HG03095 (cell line): ENCODE data around the gene SLC5A12.
"Not testable (repeated sequence)": the region's sequence is repeated elsewhere in the genome, so short reads cannot be mapped to it uniquely, and the experiment has no call there.

Source experiments
- ATAC-seq: cut with Tn5 transposase; IDR thresholded peaks from one replicate; pipeline ENCODE4 v1.9.1; 2021; ENCODE audit warnings: moderate library complexity; ENCODE audit not compliant: unreplicated experiment

SLC5A12 gene

DNA sequence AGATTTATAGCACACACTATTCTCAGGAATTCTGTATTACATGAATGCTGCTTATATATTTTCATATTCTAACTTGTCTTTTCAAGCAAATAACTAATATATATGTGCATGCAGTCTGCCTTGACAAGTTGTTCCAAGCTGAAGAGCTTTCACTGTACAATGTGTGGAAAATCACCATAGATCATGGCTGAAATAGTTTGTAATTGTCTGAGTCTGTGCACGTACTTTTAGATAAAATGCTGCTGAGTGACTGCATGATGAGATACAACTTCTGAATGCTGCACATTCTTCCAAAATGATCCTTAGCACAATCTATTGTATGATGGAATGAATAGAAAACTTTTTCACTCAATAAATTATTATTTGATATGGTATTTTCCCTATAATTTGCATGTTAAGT is 58.9 kb downstream of the SLC5A12 start:
- ATAC-seq, result no peak

- no peak for ATAC-seq
Observed at GRCh38 chr11:26655287-26655686, 66.6 kb downstream of the SLC5A12 start.

- ATAC-seq, result no peak
Observed at GRCh38 chr11:26651916-26652315, 69.9 kb downstream of the SLC5A12 start.

GRCh38 chr11:26649884-26650283 is 72.0 kb downstream of the SLC5A12 start:
- ATAC-seq, result peak; percentile 79

GRCh38 chr11:26643314-26643713 is 78.5 kb downstream of the SLC5A12 start:
- ATAC-seq, result not testable (repeated sequence)

- ATAC-seq, result peak; percentile 91
Observed at GRCh38 chr11:26632691-26633159, 89.1 kb downstream of the SLC5A12 start.

GRCh38 chr11:26626346-26626745 is 95.5 kb downstream of the SLC5A12 start:
- ATAC-seq, result no peak

GRCh38 chr11:26623076-26623659 is 98.7 kb downstream of the SLC5A12 start:
- ATAC-seq, result no peak

GRCh38 chr11:26622181-26622580 is 99.7 kb downstream of the SLC5A12 start:
- no peak for ATAC-seq

GRCh38 chr11:26621132-26621531 is 100.7 kb downstream of the SLC5A12 start:
- ATAC-seq, result no peak

DNA sequence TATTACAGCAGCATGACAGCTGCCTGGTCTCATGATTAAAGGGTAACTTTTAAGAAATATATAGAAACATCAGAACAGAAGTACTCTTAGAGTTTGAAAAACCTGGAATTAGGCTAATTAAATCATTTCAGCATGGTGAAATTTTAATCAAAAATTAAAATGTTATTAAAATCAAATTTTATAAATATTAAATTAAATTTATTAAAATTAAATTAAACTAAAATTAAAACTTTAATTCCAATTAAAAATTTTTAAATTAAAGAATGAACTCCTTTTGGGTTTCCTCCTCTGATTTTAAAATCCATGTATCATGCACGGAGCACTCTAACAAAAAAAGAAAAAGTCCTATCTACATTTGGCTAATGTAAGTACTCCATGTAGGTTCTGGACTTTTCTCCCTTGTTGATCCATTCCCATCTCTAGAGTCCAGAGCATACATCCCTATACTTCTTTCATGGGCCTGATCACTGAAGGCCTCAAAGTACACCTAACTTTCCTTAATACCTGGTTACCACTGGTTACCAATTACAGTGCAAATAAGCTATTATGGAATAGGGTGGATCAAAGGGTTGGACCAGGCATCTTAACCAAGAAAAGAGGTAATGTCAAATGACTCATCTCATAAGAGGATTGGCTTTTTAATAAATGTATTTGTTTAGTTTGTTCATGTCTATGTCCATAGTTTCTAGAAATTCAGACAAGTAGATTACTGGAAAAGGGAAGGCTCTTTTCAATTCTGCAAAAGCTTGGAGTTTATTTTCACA is 101.4 kb downstream of the SLC5A12 start:
- ATAC-seq, result no peak

- no peak for ATAC-seq
Observed at GRCh38 chr11:26618441-26618840, 103.4 kb downstream of the SLC5A12 start.
